ENCODE measurements around the gene MYH14. TPM values are rescaled to one million over a fixed set of nuclear protein-coding genes. Genes with fewer than 3 reads are reported as not detected.

MYH14 gene
- total and polyA plus RNA-seq, 10 of the 15 experiments (the other 5 are each of a cell fraction or from before 2014, with no cell fraction given), result 0.06 to 0.69 (median 0.15) TPM; not detected in 4

- TF ChIP-seq, protein P1, sequence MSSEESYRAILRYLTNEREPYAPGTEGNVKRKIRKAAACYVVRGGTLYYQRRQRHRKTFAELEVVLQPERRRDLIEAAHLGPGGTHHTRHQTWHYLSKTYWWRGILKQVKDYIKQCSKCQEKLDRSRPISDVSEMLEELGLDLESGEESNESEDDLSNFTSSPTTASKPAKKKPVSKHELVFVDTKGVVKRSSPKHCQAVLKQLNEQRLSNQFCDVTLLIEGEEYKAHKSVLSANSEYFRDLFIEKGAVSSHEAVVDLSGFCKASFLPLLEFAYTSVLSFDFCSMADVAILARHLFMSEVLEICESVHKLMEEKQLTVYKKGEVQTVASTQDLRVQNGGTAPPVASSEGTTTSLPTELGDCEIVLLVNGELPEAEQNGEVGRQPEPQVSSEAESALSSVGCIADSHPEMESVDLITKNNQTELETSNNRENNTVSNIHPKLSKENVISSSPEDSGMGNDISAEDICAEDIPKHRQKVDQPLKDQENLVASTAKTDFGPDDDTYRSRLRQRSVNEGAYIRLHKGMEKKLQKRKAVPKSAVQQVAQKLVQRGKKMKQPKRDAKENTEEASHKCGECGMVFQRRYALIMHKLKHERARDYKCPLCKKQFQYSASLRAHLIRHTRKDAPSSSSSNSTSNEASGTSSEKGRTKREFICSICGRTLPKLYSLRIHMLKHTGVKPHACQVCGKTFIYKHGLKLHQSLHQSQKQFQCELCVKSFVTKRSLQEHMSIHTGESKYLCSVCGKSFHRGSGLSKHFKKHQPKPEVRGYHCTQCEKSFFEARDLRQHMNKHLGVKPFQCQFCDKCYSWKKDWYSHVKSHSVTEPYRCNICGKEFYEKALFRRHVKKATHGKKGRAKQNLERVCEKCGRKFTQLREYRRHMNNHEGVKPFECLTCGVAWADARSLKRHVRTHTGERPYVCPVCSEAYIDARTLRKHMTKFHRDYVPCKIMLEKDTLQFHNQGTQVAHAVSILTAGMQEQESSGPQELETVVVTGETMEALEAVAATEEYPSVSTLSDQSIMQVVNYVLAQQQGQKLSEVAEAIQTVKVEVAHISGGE (CRISPR knock-in tag; IDR thresholded peaks at IDR 0.05), result no peak
- TF ChIP-seq, protein P2, sequence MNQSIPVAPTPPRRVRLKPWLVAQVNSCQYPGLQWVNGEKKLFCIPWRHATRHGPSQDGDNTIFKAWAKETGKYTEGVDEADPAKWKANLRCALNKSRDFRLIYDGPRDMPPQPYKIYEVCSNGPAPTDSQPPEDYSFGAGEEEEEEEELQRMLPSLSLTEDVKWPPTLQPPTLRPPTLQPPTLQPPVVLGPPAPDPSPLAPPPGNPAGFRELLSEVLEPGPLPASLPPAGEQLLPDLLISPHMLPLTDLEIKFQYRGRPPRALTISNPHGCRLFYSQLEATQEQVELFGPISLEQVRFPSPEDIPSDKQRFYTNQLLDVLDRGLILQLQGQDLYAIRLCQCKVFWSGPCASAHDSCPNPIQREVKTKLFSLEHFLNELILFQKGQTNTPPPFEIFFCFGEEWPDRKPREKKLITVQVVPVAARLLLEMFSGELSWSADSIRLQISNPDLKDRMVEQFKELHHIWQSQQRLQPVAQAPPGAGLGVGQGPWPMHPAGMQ (IDR thresholded peaks at IDR 0.05; ENCODE audit: borderline replicate concordance), result no peak
- TF ChIP-seq CREM (IDR thresholded peaks at IDR 0.05; ENCODE audit: low read depth) (peak; percentile 99), EED (IDR thresholded peaks at IDR 0.05; ENCODE audit: low read depth) (peak; percentile 69), TCF7 (IDR thresholded peaks at IDR 0.05; ENCODE audit: borderline replicate concordance) (no peak), IKZF2 (IDR thresholded peaks at IDR 0.05) (peak; percentile 31 to 35; a peak in 2 of 4 replicates), REST (IDR thresholded peaks at IDR 0.05; ENCODE audit: low read depth, low read length) (no peak), CBX3 (IDR thresholded peaks at IDR 0.05; ENCODE audit: borderline replicate concordance, low read depth) (no peak), TCF12 (IDR thresholded peaks at IDR 0.05; ENCODE audit: low read depth, low read length) (no peak), MEF2B (IDR thresholded peaks at IDR 0.05; ENCODE audit: partially characterized antibody, poor library complexity, severe bottlenecking) (no peak), RUNX3 (IDR thresholded peaks at IDR 0.05; ENCODE audit: low read length) (peak; percentile 41), BCL11A (IDR thresholded peaks at IDR 0.05; ENCODE audit: low read depth, low read length) (no peak), JUNB (IDR thresholded peaks at IDR 0.05) (peak; percentile 43; the same call in 1 of the 2 replicates), ASH2L (IDR thresholded peaks at IDR 0.05; ENCODE audit: borderline replicate concordance, low read depth) (no peak), BCL3 (IDR thresholded peaks at IDR 0.05; ENCODE audit: borderline replicate concordance, insufficient read depth, low read depth, low read length, poor library complexity, severe bottlenecking) (no peak), FOXK2 (IDR thresholded peaks at IDR 0.05) (no peak)
- TF ChIP-seq, protein P3, sequence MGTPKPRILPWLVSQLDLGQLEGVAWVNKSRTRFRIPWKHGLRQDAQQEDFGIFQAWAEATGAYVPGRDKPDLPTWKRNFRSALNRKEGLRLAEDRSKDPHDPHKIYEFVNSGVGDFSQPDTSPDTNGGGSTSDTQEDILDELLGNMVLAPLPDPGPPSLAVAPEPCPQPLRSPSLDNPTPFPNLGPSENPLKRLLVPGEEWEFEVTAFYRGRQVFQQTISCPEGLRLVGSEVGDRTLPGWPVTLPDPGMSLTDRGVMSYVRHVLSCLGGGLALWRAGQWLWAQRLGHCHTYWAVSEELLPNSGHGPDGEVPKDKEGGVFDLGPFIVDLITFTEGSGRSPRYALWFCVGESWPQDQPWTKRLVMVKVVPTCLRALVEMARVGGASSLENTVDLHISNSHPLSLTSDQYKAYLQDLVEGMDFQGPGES (IDR thresholded peaks at IDR 0.05), result no peak
- TF ChIP-seq, protein P4, sequence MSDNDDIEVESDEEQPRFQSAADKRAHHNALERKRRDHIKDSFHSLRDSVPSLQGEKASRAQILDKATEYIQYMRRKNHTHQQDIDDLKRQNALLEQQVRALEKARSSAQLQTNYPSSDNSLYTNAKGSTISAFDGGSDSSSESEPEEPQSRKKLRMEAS (IDR thresholded peaks at IDR 0.05; ENCODE audit: low read depth, low read length), result peak; percentile 71; the same call in 1 of the 2 replicates
Observed at GRCh38 chr19:50358483-50359327, 155.3 kb downstream of the MYH14 start (continued).

Data from GM12878 (cell line).